ENCODE data around the gene LMF2. TPM values are rescaled to one million over a fixed set of nuclear protein-coding genes. Genes with fewer than 3 reads are reported as not detected.

Gene LMF2
- total RNA-seq, 3 donors from 2014 or later (not counting 1 experiment from before 2014, with no cell fraction given) = 114 to 129 (median 122) TPM

- DNase-seq (peak in 1 of 2 donors; percentile 18), ATAC-seq (no peak)
- no peaks in the 10 kb centered on the region for H3K27me3 ChIP-seq (ENCODE audit: control insufficient read depth, insufficient read depth, low read length)
- Mint-ChIP-seq H3K36me3 (no peaks in the 10 kb centered on the region), H3K4me3 (no peak overlapping the region), H3K9me3 (no peaks in the 10 kb centered on the region), H3K4me1 (peaks cover 0 to 5% of the 10 kb centered on the region in 2 donors), H3K27me3 (ENCODE audit: low read depth in 2 of 2) (peaks cover 6 to 7% of the 10 kb centered on the region in 2 donors), H3K27ac (no peak overlapping the region)
- H3K9me3 ChIP-seq (ENCODE audit: control insufficient read depth, insufficient read depth, low read length) = no peaks in the 10 kb centered on the region
- H3K4me3 ChIP-seq (ENCODE audit: low read length) = no peak overlapping the region
- peaks cover 7% of the 10 kb centered on the region for H3K4me1 ChIP-seq (ENCODE audit: control insufficient read depth, insufficient read depth, low read length)
- 36% methylated on average over 27 of the region's 27 CpGs for WGBS (ENCODE audit: insufficient coverage)
- H3K27ac ChIP-seq (ENCODE audit: low read length) = no peak overlapping the region
- intact Hi-C loops (cut with micrococcal nuclease) = loop anchor here (10.0 kb wide), 1 partner anchor 216 kb away; the partner anchor contains the start of gene MAPK11
- TF ChIP-seq, protein P1, sequence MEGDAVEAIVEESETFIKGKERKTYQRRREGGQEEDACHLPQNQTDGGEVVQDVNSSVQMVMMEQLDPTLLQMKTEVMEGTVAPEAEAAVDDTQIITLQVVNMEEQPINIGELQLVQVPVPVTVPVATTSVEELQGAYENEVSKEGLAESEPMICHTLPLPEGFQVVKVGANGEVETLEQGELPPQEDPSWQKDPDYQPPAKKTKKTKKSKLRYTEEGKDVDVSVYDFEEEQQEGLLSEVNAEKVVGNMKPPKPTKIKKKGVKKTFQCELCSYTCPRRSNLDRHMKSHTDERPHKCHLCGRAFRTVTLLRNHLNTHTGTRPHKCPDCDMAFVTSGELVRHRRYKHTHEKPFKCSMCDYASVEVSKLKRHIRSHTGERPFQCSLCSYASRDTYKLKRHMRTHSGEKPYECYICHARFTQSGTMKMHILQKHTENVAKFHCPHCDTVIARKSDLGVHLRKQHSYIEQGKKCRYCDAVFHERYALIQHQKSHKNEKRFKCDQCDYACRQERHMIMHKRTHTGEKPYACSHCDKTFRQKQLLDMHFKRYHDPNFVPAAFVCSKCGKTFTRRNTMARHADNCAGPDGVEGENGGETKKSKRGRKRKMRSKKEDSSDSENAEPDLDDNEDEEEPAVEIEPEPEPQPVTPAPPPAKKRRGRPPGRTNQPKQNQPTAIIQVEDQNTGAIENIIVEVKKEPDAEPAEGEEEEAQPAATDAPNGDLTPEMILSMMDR (IDR thresholded peaks at IDR 0.05) = no peak
- no peaks in the 10 kb centered on the region for H3K36me3 ChIP-seq (ENCODE audit: control insufficient read depth, insufficient read depth, low read length)
Observed at GRCh38 chr22:50490531-50491308, 16.8 kb downstream of the LMF2 start.

GRCh38 chr22:50489363-50490243, 17.9 kb downstream of the LMF2 start:
- H3K4me3 Mint-ChIP-seq = no peak overlapping the region
- TF ChIP-seq, protein P1 (IDR thresholded peaks at IDR 0.05) = no peak
- H3K27ac Mint-ChIP-seq = no peak overlapping the region
- Histone ChIP-seq H3K9me3 (ENCODE audit: control insufficient read depth, insufficient read depth, low read length) (no peaks in the 10 kb centered on the region), H3K4me1 (ENCODE audit: control insufficient read depth, insufficient read depth, low read length) (peaks cover 7% of the 10 kb centered on the region), H3K27me3 (ENCODE audit: control insufficient read depth, insufficient read depth, low read length) (no peaks in the 10 kb centered on the region), H3K4me3 (ENCODE audit: low read length) (no peak overlapping the region), H3K27ac (ENCODE audit: low read length) (no peak overlapping the region), H3K36me3 (ENCODE audit: control insufficient read depth, insufficient read depth, low read length) (no peaks in the 10 kb centered on the region)
- H3K4me1 Mint-ChIP-seq = peaks cover 0 to 5% of the 10 kb centered on the region in 2 donors
- no peaks in the 10 kb centered on the region for H3K9me3 Mint-ChIP-seq
- whole genome bisulfite sequencing (ENCODE audit: insufficient coverage) = 93% methylated on average over 31 of the region's 31 CpGs
- ATAC-seq (no peak), DNase-seq (no peak)
- no peaks in the 10 kb centered on the region for H3K36me3 Mint-ChIP-seq
- peaks cover 8 to 9% of the 10 kb centered on the region in 2 donors for H3K27me3 Mint-ChIP-seq (ENCODE audit: low read depth in 2 of 2)
- intact Hi-C loops (cut with micrococcal nuclease) = loop anchor here (10.0 kb wide), 1 partner anchor 215 kb away; the partner anchor contains the start of gene MAPK11

DNA sequence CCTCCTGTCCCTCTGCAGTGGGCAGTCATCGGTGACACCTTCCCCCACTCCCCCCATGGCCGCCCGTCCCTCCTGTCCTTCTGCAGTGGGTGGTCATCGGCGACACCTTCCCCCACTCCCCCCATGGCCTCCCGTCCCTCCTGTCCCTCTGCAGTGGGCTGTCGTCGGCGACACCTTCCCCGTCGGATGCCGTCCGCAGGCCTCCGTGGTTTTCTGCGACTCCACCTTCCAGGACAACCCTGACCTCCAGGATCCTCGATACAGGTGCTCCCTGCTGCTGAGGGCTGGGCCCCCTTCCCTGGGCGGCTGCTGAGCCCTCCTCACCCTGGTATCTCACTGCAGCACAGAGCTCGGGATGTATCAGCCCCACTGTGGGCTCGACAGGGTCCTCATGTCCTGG, 18.6 kb downstream of the LMF2 start:
- WGBS (ENCODE audit: insufficient coverage) = 92% methylated on average over 19 of the region's 19 CpGs
- H3K27ac ChIP-seq (ENCODE audit: low read length) = no peak overlapping the region
- no peaks in the 10 kb centered on the region for H3K36me3 ChIP-seq (ENCODE audit: control insufficient read depth, insufficient read depth, low read length)
- intact Hi-C loops (cut with micrococcal nuclease) = no loop called here
- peaks cover 8 to 9% of the 10 kb centered on the region in 2 donors for H3K27me3 Mint-ChIP-seq (ENCODE audit: low read depth in 2 of 2)
- no peak for ATAC-seq
- H3K9me3 ChIP-seq (ENCODE audit: control insufficient read depth, insufficient read depth, low read length) = no peaks in the 10 kb centered on the region
- no peaks in the 10 kb centered on the region for H3K27me3 ChIP-seq (ENCODE audit: control insufficient read depth, insufficient read depth, low read length)
- H3K4me1 Mint-ChIP-seq = peaks cover 0 to 5% of the 10 kb centered on the region in 2 donors
- no peak overlapping the region for H3K4me3 Mint-ChIP-seq
- no peak for DNase-seq
- TF ChIP-seq, protein P1 (IDR thresholded peaks at IDR 0.05) = no peak
- no peaks in the 10 kb centered on the region for H3K36me3 Mint-ChIP-seq
- H3K4me3 ChIP-seq (ENCODE audit: low read length) = no peak overlapping the region
- no peak overlapping the region for H3K27ac Mint-ChIP-seq
- peaks cover 7% of the 10 kb centered on the region for H3K4me1 ChIP-seq (ENCODE audit: control insufficient read depth, insufficient read depth, low read length)
- H3K9me3 Mint-ChIP-seq = no peaks in the 10 kb centered on the region

All from natural killer cell (primary cell).